CD4-positive, alpha-beta T cell treated with Interleukin-17A for 4 hours (primary cell): Measurements from ENCODE around the gene CTXND1.

ENCODE experiments used
- DNase-seq: peaks from one replicate; pipeline ENCODE4 v3.0.0-alpha.2; 2020; ENCODE audit warnings: mixed read lengths

The CTXND1 gene

DNA sequence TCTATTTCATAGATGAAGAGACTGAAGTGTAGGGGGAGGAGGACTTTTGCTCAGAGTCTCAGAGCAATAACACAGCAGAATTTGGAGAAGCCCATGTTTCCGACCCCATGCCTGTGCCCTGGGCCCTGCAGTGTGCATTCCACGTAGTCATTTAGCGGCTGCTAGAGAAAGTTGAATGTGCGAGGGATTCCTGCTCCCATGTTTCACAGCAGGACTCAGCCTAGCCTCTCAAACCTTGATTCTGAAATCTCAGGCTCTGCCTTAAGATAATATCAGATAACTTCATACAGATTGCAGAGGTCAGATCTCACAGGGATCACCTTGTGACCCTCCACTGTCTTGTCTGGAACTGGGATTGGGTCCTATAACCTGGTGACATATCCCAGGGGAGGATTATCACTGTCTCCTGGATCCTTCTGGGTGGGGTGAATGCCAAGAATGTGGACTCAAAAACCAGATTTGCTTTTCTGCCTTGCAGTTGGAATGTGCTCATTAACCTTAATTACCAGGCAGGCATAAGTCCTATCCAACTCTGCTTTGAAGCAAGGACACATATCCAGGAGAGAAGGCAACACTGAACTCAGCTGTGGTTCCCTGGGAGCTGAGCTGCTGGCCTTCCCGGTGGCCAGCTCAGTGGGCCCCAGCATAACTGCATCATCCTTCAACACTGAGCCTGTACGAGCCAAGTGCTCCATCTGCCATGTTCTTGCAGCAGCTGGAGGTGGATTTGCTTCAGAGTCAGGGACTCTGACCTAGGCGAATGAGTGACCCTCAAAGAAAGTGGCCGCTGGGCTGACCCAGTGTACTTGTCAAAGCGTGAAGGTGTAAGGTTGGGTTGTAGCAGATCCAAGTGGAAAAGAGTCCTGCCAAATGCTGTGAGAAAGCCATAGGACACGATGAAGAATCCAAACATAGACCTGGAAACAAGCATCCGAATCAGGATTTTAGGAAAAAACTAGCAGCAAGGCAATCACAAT is 43.0 kb downstream of the CTXND1 start:
- DNase-seq = no peak

DNA sequence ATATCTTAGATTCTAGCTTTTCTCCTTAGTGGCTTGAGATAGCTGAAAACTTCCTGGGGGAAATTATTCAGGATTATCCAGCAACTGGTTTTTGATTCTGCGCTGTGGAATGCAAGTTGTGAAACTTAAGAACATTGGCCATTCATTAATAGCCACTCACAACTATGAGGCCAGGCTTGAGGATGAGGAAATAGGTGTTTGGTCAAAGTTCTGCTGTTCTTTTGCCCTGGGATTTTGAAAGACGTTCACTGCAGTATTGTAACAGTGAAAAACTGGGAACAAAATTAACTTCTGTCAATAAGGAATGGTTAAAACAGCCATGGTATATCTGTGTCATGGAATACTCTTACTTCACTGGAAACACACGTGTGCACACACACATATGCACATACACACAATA is 44.1 kb downstream of the CTXND1 start:
- DNase-seq = no peak

DNA sequence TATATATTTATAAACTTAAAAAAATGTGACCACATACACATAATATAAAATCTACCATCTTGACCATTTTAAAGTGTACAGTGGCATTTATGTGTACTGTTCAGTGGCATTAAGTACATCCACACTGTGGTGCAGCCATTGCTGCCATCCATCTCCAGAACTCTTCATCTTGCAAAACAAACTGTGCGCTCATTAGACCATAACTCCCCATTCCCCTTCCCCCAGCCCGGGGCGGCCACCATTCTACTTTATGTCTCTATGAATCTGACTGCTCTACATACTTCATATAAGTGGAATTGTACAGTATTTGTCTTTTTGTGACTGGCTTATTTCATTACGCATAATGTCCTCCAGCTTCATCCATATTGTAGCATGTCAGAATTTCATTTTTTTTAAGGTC is 47.8 kb downstream of the CTXND1 start:
- DNase-seq = no peak

DNA sequence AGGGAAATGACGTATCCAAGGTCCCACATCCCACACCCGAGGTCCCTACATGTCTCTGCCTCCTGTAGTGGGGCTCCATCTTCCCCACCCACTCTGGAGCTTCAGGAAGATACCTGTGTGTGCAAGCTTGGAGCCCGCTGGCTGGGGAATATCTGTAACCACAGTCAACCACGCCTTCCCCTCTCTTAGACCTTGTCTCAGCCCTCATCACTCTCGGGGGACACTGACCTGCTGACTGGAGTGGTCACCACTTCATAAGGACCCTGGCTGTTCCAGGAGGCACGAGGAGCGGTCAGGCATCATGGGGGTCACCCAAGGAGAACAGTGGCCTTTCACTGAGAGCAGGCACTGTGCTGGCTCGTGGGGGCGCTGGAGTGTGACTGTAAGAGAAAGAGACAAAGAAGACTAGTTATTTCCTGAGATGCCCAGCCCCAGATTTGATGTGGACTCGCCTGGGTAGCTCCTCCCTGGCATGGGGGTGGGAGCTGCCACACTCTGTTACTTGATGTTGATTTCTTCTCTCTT is 48.6 kb downstream of the CTXND1 start:
- no peak for DNase-seq

DNA sequence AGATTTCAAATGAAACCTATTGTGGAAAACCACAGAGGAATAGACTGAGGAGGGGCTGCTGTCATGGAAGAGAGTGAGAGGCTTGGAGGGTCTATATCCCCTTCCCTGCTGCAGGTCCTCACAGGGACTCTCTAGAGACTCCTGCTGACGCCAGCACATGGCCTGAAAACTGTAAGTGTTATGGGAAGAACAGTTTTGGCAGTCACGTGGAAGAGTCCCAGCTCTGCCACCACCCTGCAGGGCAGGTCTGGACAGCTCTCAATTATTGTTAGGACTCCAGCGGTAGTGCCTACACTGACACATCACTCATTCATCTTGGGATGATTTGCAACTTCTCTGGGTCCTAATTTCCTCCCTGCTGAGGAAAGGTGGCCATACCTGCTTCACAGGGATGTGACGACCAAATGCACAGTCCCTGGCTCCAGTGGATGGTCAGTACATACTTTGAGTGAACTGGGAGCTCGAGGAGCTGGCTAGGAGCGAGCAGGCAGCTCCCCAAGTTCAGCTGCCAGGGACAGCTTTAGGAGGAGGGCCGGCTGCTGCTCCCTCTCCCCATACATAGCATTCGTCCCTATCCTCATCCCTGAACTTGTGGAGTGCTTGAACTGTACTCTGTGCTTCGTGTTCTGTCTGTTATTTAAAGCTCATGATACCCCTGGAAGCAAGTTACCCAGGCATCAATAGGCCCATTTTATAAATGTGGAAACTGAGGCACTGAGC is 49.2 kb downstream of the CTXND1 start:
- DNase-seq = no peak

DNA sequence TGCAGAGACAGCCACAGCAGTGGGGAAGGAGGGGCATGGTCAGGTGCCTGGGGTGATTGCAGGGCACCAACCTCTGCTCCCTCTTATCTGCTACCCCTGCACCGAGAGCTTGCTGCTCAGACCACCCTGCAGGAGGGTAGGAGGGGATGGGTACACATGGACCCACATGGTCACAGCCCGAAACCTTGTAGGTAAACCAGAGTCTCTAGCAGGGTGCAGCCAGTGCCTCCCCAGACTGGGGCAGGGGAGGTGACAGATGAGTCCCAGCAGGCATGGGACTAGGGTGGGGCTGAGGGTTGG is 50.0 kb downstream of the CTXND1 start:
- no peak for DNase-seq

DNA sequence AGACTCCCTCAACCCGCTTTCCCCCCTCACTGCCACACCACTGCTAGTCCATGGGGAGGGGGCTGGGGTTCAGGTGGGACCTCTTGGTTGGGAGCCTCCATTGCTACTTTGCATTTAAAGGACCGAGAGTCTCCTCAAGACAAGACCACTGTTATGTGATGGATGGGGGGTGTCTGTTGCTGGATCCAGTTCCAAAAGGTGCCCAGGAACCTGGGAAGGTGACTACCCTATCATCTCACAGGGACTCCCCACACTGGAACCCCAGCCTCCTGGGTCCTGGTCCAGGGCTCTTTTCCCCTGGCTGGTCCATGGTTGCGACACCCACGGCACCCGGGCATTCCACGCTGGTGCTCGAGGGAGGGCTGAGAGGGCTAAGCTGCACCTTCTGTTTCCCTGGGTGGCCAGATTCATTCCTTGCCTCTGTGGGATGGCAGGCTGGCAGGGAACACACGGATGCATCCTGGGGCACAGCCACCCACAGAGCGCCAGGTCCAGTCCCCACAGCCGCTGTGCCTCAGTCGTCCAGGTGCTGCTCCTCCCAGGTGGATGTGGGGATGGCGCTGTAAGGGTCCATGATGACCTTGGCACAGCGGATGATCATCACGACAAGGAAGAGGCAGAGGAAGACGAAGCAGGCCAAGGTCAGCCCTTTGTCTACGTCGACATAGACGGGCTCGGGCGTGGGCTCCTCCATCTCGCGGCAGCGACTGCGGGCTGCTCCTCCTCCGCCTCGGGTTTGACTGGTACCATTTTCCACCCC is 50.6 kb downstream of the CTXND1 start:
- no peak for DNase-seq

DNA sequence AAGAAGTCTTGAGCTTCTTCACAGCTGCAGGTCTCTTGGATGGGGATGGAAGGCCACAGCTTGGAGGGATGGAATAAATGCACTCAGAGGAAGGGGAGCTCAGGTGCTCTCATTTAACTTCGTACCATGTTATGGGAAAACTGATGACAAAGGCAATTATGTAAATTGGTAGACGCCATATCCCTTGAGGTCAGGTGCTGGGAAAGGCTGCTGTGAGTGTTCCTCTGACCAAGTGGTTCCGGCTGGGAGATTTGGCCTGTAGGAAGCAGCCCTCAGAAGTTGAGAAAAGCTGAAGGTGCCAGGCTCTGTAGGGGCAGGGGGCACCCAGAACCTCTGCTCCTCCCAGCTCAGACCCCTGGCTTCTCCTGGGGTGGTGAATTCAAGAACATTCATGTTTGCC is 52.1 kb downstream of the CTXND1 start:
- no peak for DNase-seq

DNA sequence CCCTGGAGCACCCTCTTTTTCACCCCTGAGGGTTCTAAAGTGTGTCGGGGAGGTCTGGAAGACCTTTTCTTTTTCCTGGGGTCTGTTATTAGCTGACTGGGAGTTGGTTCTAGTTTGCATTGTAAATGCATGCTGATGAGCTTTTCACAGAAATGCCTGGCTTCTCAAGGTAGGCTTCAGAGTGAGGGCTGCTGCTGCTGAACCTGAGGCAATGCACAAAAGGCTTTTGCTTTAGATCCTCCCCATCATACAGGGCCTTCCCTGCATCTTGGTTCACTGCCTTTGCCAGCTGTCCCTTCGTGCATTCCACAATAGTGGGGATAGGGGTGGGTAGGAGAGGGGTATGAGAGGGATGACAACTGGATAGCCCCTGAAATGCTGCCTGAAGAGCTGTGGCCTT is 52.6 kb downstream of the CTXND1 start:
- DNase-seq = no peak

DNA sequence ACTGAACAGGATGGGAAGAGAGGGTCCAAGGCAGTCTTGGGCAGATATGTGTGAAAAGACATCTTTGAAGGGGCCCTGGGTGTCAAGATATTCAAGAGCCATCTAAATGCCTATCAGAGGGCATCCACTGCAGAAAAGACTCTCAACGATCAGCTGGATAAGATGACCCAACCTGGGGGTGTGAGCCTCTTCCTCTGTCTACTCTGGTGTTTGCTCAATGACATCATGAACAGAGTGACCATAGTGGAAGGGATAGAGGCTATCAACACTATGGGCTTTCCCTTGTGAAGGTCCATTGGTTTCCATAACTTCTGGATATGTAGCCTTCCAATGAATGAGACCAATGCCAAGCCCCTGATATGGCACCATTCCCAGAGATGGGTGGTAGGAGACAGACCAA is 57.1 kb downstream of the CTXND1 start:
- no peak for DNase-seq

DNA sequence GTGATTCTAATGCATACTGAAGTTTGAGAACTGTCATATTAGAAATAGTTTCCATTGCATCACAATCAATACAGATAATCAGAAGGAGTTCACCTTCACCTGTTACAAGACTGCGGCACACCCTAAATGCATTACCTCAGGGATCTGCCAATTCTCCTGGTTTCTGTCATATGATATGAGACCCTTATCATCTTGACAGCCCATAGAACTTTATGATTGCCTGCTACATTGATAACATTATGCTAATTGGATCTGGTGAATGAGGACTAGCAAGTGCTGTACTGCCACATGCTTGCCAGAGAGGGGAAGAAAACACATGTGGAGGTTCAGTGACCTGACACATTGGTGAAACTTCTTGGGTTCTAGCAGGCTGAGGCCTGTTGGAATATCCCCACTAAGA is 57.8 kb downstream of the CTXND1 start:
- no peak for DNase-seq

DNA sequence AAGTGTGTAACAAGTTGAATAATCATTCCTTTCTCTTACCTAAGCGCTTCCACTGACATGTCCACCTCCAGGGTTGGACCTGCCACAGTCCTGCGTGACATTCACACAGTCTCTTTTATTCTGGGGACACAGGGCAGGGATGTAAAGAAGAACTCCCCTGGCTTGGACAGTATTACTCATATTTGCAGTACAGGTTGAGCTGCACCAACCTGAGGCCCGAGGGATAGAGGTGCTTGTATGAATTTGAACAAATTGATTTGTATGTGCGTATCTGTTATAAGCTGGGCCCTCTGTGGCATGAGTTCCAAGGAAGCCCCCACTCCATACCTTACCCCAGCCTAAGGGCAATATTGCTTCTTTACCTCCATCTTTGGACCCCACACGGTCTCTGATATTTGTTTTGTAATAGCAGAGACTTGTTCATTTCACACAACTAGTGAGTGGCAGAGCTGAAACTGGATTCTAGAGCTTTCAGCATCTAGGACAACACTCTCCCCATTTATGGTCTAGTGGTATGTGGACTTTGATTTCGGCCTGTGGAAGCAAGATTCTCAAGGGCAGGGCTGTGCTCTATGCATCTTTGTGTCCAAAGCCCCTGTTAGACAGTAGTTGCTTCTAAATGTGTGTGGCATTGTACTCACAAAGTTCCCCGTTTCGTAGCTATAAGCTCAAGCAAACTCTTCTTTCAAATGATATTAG is 60.0 kb downstream of the CTXND1 start:
- DNase-seq = no peak

DNA sequence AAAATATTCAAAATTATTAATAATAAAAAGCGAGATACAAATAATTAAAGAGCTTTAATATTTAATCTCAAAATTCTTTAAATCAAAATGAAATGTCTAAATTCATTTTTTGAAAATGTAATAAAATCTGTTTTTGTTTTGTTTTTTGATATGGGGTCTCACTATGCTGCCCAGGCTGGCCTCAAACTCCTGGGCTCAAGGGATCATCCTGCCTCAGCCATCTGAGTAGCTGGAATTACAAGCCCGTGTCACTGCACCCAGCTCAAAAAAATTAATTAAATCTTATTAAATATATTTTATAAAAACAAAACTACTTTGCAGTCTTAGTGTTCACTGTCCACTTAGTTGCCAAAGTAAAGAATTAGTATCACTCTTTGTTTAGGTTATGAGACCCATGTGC is 60.8 kb downstream of the CTXND1 start:
- DNase-seq = no peak

DNA sequence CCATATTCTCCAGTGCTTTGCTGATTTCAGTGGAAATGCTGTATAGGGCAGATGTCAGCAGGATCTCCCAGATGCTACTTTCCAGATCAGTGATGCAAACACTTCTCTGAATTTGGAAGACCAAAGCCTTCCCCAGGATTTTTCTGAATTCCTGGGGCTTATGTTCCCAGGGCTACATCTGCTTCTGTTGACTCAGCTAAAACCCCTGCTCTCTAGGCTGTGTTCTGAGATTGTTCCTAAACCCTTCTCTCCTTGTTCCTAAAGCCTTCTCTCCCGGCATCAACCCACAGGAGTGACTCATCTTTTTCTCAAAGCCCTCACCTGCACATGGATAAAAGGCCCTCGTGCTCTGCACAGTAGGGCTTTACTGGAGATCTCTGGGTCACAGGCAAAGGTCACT is 63.8 kb downstream of the CTXND1 start:
- DNase-seq = no peak

DNA sequence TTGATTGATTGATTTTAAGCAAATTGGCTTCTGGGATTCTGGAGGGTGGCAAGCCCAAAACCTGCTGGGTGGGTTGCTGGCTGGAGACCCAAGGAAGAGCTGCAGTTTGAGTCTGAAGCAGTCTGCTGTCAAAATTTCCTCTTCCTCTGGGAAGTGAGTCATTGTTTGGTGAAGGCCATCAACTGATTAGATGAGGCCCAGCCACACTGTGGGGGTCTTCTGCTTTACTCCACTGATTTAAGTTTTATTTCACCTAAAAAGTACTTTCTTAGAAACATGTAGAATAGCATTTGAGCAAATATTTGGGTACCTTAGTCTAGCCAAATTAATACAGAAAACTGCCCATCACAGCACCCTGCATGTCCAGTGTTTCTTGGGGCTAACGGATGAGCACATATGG is 65.4 kb downstream of the CTXND1 start:
- no peak for DNase-seq

DNA sequence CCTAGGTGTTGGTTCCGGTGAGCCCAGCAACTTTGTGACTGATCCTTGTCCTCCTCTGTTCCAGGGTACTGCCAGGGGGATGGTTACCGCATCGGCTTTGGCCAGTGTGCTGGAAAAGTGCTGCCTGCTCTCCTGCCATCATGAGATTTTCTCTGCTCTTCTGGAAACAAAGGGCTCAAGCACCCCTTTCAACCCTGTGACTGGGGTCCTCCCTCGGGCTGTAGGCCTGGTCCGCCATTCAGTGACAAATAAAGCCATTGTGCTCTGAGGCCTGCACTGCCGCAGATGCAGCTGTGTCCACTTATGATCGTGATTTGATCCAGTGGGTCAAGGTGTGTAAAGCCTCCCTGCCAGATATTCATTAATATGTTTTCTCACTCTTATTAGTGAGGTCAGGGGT is 65.9 kb downstream of the CTXND1 start:
- DNase-seq = no peak

DNA sequence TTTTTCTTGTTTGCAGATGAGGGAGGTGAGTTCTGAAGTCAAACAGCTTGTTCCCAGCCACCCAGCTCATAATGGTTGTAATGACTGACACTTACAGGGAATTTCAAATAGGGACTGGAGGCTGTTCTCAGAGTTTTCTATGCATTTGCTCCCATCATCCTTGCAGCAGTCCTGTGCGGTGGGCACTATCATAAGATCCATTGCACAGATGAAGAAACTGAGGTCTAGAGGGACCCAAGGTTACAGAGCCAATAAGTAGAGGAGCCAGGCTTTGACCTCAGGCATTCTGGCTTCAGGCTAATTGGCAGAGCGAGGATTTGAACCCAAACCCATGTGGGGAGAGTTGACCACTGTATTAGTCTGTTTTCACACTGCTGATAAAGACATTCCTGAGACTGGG is 66.9 kb downstream of the CTXND1 start:
- no peak for DNase-seq

DNA sequence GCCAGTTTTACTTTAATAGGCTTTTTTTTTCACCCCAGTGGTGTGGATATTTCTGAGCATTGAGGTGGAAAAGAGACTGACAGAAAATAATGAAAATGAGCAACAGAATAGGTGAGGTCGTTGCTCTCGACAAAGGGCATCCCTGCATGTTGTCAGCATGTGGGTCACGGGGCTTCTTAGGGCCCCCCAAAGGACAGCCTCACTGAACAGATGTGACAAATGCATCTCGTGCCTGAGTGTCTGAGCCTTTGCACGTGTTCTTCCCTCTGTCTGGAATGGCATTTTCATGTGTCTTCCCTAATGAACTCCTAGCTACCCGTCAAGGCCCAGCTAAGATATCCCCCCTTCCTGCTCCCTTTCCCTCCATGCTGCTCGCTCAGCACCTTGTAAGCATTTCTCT is 67.5 kb downstream of the CTXND1 start:
- no peak for DNase-seq

DNA sequence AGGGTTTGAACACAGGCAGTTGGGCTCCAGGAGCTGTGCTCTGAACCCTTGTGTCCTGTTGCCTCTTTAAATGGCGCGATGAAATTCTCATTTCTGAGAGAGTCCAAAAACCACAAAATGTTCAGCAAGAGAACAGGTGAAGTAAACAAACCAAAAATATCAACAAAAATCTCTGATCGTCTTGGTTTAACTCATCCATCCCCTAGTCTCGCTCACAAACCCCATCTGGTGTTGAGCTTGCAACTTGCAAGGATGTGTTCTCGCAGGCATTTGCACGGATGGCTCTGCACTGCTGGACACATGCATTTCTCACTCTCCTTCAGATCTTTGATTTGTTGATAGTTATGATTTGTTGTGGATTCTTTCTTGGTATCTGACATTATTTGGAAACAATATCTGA is 68.1 kb downstream of the CTXND1 start:
- DNase-seq = no peak

DNA sequence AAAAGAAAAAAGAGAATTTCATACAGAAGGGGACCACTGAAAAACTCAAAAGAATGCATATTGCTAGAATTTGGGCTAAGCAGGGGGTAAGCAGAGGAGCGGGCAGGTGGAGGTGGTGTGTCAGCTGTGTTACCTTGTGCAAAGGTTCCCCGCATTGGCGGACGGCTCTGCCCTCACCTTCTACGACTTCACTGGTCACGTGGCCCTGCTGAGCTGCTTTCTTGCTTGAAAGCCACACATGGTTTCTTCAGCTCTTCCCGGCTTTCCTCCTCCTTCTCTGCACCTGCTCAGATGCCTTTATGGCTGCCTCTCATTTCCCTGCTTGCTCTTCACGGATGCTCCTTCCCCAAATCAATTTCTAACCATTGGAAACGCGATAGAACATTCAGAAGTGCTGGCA is 68.7 kb downstream of the CTXND1 start:
- DNase-seq = no peak

DNA sequence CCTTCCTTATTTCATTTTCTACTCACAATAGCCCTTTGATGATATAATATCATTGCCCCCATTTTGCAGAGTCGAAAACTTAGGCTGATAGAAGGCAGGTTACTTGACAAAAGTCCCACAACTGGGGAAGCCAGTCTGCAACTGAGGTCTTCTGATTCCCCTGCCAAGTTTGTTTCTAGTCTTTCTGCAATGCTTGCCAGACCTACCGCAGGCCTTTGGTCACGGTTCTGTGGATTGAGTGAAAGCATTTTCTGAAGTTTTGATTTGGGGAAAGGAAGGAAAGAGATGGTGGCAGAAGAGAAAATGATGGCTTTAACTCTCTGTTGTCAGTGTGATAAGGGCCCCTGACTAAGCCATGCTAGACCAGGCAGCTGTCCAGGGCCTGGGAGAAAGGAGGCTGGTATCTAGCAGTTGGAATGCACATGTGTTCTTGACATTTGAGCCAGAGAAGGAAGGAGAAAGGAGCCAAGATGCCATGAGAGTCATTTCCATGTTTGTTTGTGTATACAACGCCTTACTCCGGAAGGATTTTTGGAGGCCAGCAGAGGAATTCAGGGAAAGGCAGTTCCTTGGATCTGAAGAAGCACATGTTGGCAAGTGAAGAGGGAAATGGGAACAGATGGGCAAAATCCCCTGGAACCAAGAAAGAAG is 69.3 kb downstream of the CTXND1 start:
- DNase-seq = no peak

DNA sequence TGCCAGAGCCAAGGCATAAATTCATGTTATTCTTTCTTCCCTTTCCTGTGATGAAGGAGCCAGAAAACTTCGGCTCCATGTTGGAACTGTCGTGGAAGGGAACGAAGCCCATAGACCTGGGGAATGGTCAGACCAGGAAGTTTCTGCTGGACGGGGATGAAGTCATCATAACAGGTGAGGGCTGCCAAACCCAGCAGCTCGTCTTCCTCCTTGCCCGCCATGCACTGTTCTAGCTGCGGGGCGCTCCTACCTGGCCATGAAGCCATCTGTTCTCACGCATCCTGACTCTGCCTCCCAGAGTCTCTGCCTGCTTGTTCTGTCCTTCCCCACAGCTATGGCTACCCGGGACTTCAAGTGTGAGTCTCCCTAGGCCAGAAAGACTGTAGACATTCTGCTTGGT is 71.0 kb downstream of the CTXND1 start:
- DNase-seq = no peak
